Keratinocyte (primary cell): ENCODE results near the gene NRF1. TPM values are rescaled to one million over a fixed set of nuclear protein-coding genes. Genes with fewer than 3 reads are reported as not detected.

Source experiments
- DNase-seq: peaks from one replicate; pipeline ENCODE4 v3.0.0-alpha.2; 2011; ENCODE audit warnings: low read depth, missing footprints, low spot score
- FAIRE-seq: peaks from 2 replicates; lab custom pipeline; 2011; peaks lifted over from hg19 to GRCh38; lab: Jason Lieb, UNC
- H2AFZ ChIP-seq: 2 replicates; pipeline ENCODE4 v1.6.0; 2012; ENCODE audit warnings: low read length, control low read depth, inconsistent platforms; ENCODE audit not compliant: control insufficient read depth
- H3K27ac ChIP-seq: 2 replicates; pipeline ENCODE4 v1.5.1; 2011; ENCODE audit warnings: low read length; ENCODE audit not compliant: control insufficient read depth, insufficient read depth
- H3K27me3 ChIP-seq: 3 replicates; pipeline ENCODE4 v1.6.0; 2011; ENCODE audit warnings: low read length; ENCODE audit not compliant: control insufficient read depth, insufficient read depth; ENCODE audit errors: extremely low read depth
- H3K36me3 ChIP-seq, 2 experiments: 2 replicates in 1 of 2; 3 replicates in 1 of 2; pipeline ENCODE4 v1.5.1; 2011; ENCODE audit warnings: low read length in 2 of 2, mild to moderate bottlenecking in 1 of 2; ENCODE audit not compliant: control insufficient read depth in 2 of 2, insufficient read depth in 2 of 2; ENCODE audit errors: extremely low read depth in 1 of 2
- H3K4me1 ChIP-seq: 3 replicates; pipeline ENCODE4 v1.5.1; 2011; ENCODE audit warnings: low read length; ENCODE audit not compliant: control insufficient read depth, insufficient read depth; ENCODE audit errors: extremely low read depth
- H3K4me2 ChIP-seq: 3 replicates; pipeline ENCODE4 v1.6.0; 2011; ENCODE audit warnings: low read depth, low read length; ENCODE audit not compliant: control insufficient read depth, insufficient read depth; ENCODE audit errors: extremely low read depth
- H3K4me3 ChIP-seq, 3 experiments: fragments of 200-600 bp in 1 of 3; sonication (generic) in 1 of 3; 2 replicates in 2 of 3; 3 replicates in 1 of 3; pipeline ENCODE4 v1.5.1; 2011 to 2016; ENCODE audit warnings: low read length in 3 of 3, mild to moderate bottlenecking in 3 of 3, control low read depth in 2 of 3, inconsistent platforms in 1 of 3, low read depth in 1 of 3, mixed read lengths in 1 of 3, mixed run types in 1 of 3, moderate library complexity in 1 of 3; ENCODE audit not compliant: control insufficient read depth in 2 of 3, insufficient read depth in 2 of 3; ENCODE audit errors: extremely low read depth in 1 of 3
- H3K79me2 ChIP-seq: 2 replicates; pipeline ENCODE4 v1.6.0; 2012; ENCODE audit warnings: low read length; ENCODE audit not compliant: control insufficient read depth, insufficient read depth
- H3K9ac ChIP-seq: 3 replicates; pipeline ENCODE4 v1.6.0; 2011; ENCODE audit warnings: low read length; ENCODE audit not compliant: control insufficient read depth, insufficient read depth; ENCODE audit errors: extremely low read depth
- H3K9me1 ChIP-seq: 3 replicates; pipeline ENCODE4 v1.6.0; 2011; ENCODE audit warnings: low read length; ENCODE audit not compliant: control insufficient read depth, insufficient read depth; ENCODE audit errors: extremely low read depth
- H3K9me3 ChIP-seq: 2 replicates; pipeline ENCODE4 v1.5.1; 2012; ENCODE audit warnings: low read depth, low read length; ENCODE audit not compliant: control insufficient read depth
- H4K20me1 ChIP-seq: 3 replicates; pipeline ENCODE4 v1.6.0; 2011; ENCODE audit warnings: low read length; ENCODE audit not compliant: control insufficient read depth, insufficient read depth; ENCODE audit errors: extremely low read depth
- EZH2 ChIP-seq: IDR thresholded peaks from one replicate; pipeline ENCODE4 v1.6.1; 2012; ENCODE audit warnings: inconsistent platforms, mild to moderate bottlenecking, low read length, moderate library complexity
- dilution Hi-C: fragments of 300-500 bp; cut with MboI; formaldehyde crosslinking; loops from one replicate; pipeline ENCODE4 v1.7.0; 2020; ENCODE audit warnings: low sequenced_read_pairs; ENCODE audit not compliant: extremely low pct_ligation_motif_present
- polyA plus RNA-seq, 5 experiments: library from polyadenylated mRNA; depleted of rRNA in 3 of 5; stranded (reverse) in 3 of 5; stranded (forward) in 1 of 5; unstranded in 1 of 5; fragments of >200 nt; gene quantifications; 1 replicate in 1 of 5; 2 replicates in 3 of 5; 3 replicates in 1 of 5; pipeline versions ENCODE4 v1.2.1 to v1.2.3, GENCODE V29; 2011 to 2012; ENCODE audit warnings: missing spikeins in 2 of 5, low read depth in 1 of 5, low replicate concordance in 1 of 5
- TF ChIP-seq, protein P1 (sequence below), 3 experiments: IDR thresholded peaks in 1 of 3; conservative IDR thresholded peaks in 1 of 3; optimal IDR thresholded peaks in 1 of 3; 2 replicates in 2 of 3; 3 replicates in 1 of 3; pipeline versions ENCODE3 to v1.5.1; 2011; ENCODE audit warnings: low read length in 3 of 3, mild to moderate bottlenecking in 3 of 3, moderate library complexity in 2 of 3, control low read depth in 1 of 3, inconsistent platforms in 1 of 3; ENCODE audit not compliant: insufficient read depth in 2 of 3; ENCODE audit errors: extremely low read depth in 1 of 3

The NRF1 gene
- polyA plus RNA-seq, 1 donor (not counting 4 experiments of a cell fraction or from before 2014, with no cell fraction given): 12.6 TPM

GRCh38 chr7:129784783-129785684 lies 173.5 kb downstream of the NRF1 start:
- FAIRE-seq (no peak), DNase-seq (no peak)
- Histone ChIP-seq H3K79me2 (no peaks in the 10 kb centered on the region), H3K4me2 (peak overlapping the region; percentile 54), H3K9ac (no peak overlapping the region), H3K9me1 (no peaks in the 10 kb centered on the region), H3K4me1 (peaks cover 17% of the 10 kb centered on the region), H3K9me3 (no peaks in the 10 kb centered on the region), H3K27me3 (peaks cover 73% of the 10 kb centered on the region), H3K36me3 (no peaks in the 10 kb centered on the region), H3K4me3 (peak overlapping the region in 1 of 3 experiments; percentile 33), H3K27ac (no peak overlapping the region), H2AFZ (no peak overlapping the region), H4K20me1 (peaks cover 8% of the 10 kb centered on the region)
- TF ChIP-seq EZH2: no peak
- TF ChIP-seq, protein P1, sequence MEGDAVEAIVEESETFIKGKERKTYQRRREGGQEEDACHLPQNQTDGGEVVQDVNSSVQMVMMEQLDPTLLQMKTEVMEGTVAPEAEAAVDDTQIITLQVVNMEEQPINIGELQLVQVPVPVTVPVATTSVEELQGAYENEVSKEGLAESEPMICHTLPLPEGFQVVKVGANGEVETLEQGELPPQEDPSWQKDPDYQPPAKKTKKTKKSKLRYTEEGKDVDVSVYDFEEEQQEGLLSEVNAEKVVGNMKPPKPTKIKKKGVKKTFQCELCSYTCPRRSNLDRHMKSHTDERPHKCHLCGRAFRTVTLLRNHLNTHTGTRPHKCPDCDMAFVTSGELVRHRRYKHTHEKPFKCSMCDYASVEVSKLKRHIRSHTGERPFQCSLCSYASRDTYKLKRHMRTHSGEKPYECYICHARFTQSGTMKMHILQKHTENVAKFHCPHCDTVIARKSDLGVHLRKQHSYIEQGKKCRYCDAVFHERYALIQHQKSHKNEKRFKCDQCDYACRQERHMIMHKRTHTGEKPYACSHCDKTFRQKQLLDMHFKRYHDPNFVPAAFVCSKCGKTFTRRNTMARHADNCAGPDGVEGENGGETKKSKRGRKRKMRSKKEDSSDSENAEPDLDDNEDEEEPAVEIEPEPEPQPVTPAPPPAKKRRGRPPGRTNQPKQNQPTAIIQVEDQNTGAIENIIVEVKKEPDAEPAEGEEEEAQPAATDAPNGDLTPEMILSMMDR (optimal IDR thresholded peaks at IDR 0.05 in 1 of 3, IDR thresholded peaks at IDR 0.05 in 1 of 3, conservative IDR thresholded peaks at IDR 0.05 in 1 of 3; ENCODE audit: extremely low read depth in 1 of 3, insufficient read depth in 2 of 3, low read length in 3 of 3): no peak
- dilution Hi-C loops: no loop called here

DNA sequence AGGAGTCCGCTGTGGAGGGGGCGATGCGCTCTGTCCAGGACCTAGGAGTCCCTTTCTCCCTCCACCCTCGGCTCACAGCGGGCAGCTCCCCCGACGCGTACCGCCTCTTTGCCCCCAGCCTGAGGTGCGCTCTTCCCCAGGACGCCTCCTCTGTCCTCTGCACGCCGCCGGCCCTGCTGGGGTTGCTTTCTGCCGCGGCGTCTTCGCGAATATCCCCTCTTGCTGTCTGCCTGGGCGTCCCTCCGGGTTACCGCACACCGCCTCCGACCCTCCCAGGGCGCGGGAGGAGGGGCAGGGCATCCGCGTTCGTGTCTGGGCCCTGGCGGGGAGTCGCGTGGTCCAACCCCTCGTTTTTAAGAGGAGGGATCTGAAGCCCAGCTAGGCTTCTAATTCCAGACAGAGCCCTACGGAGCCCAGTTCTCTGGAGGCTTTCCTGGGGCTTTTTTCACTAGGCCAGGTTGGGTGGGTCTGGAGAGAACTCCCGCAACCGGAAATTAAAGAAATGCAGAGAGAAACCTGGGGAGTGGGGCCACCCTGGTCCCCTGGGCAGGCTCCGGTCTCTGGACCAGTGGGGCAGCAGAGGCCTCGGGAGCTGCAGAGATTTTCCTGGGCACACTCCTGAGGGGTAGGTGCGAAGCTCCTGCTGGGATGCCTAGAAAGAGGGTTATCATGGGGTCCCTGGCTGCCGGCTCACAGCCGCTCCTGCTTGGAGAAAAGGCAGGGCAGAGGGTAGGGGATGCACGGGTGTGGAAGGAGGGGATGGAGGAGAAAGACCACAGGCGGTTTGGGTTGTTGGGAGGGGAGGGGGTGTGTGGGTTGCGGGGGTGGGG lies 174.4 kb downstream of the NRF1 start:
- DNase-seq: no peak

More for the DNA sequence above, 174.4 kb downstream of the NRF1 start:
- Histone ChIP-seq H3K36me3 (no peaks in the 10 kb centered on the region), H4K20me1 (peaks cover 8% of the 10 kb centered on the region), H3K4me3 (peak overlapping the region in 1 of 3 experiments; percentile 33), H3K79me2 (no peaks in the 10 kb centered on the region), H3K4me1 (peaks cover 17% of the 10 kb centered on the region), H3K9me1 (no peaks in the 10 kb centered on the region), H3K9me3 (no peaks in the 10 kb centered on the region), H3K27me3 (peaks cover 68% of the 10 kb centered on the region), H3K27ac (no peak overlapping the region), H2AFZ (no peak overlapping the region), H3K4me2 (peak overlapping the region; percentile 54), H3K9ac (no peak overlapping the region)
- TF ChIP-seq, protein P1 (optimal IDR thresholded peaks at IDR 0.05 in 1 of 3, IDR thresholded peaks at IDR 0.05 in 1 of 3, conservative IDR thresholded peaks at IDR 0.05 in 1 of 3; ENCODE audit: extremely low read depth in 1 of 3, insufficient read depth in 2 of 3, low read length in 3 of 3): no peak
- peak; percentile 88 for TF ChIP-seq EZH2
- FAIRE-seq: no peak
- dilution Hi-C loops: no loop called here
